ENCODE data around the gene MAPK8IP3.

- TF ChIP-seq CTCF (conservative IDR thresholded peaks at IDR 0.05; ENCODE audit: low read length) = no peak
- TF ChIP-seq EZH2phosphoT487 (IDR thresholded peaks at IDR 0.05; ENCODE audit: borderline replicate concordance) = no peak
These were observed 5.7 kb upstream of the MAPK8IP3 start for GRCh38 chr16:1700246-1700645.

All from Loucy (cell line).